Measurements from ENCODE around the gene HEPN1. TPM values are rescaled to one million over a fixed set of nuclear protein-coding genes. Genes with fewer than 3 reads are reported as not detected.
A peak's percentile ranks its signal among the peaks of the same experiment; 100 is the strongest.

Gene HEPN1
- total and polyA plus RNA-seq, 10 of the 15 experiments (the other 5 are each of a cell fraction or from before 2014, with no cell fraction given), result not detected

DNA sequence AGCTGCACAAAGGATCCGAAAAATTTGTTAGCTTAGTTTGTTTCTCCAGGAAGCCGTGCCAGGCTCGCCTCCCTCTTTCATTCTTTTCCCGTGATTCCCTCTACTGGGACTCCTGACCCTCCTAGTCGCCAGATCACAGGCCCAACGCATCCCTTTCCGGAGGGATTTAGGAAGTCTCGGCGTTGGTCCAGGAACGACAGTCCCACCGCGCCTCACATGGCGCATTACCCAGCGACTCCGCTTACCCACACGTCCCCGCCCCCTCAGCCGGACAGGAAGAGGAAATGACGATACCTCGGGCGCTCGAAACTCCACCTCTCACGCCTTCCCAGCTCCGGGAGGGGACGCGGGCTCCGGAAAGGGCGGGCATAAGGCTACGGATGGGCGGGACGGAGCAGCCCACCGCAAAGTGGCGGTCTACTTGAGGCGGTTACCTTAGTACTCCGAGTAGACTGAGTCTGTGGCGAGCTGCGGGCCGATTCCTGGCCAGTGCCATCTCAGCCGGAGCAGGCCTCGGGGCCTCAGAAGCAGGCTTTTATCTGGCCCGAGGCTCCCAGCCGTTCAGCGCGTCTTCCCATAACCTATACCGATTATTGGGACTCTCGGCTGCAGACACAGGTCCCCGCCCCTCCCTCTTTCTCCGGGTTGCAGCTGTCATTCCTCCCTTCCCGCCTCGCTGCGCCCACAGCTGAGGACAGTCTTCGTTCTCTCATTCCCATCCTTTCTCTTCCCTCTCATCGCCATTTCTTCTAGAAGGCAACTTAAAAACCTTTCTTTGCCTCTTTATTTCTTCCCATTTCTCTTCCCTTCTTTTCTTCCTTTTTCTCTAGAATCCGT, 34.9 kb downstream of the HEPN1 start, which contains the start of gene CCDC15 (continued):
- TF ChIP-seq ELK1 (IDR thresholded peaks at IDR 0.05; ENCODE audit: low read depth, low read length) (0 out of 2 replicates have a peak, but pooled peaks have one; percentile 33), WRNIP1 (IDR thresholded peaks at IDR 0.05; ENCODE audit: borderline replicate concordance, low read depth, low read length) (no peak), POLR2AphosphoS2 (IDR thresholded peaks at IDR 0.05; ENCODE audit: low read depth, low read length) (peak; percentile 96), BCL11A (IDR thresholded peaks at IDR 0.05; ENCODE audit: low read depth, low read length) (no peak), PML (IDR thresholded peaks at IDR 0.05; ENCODE audit: low read length) (peak; percentile 97)
- TF ChIP-seq, protein P1, sequence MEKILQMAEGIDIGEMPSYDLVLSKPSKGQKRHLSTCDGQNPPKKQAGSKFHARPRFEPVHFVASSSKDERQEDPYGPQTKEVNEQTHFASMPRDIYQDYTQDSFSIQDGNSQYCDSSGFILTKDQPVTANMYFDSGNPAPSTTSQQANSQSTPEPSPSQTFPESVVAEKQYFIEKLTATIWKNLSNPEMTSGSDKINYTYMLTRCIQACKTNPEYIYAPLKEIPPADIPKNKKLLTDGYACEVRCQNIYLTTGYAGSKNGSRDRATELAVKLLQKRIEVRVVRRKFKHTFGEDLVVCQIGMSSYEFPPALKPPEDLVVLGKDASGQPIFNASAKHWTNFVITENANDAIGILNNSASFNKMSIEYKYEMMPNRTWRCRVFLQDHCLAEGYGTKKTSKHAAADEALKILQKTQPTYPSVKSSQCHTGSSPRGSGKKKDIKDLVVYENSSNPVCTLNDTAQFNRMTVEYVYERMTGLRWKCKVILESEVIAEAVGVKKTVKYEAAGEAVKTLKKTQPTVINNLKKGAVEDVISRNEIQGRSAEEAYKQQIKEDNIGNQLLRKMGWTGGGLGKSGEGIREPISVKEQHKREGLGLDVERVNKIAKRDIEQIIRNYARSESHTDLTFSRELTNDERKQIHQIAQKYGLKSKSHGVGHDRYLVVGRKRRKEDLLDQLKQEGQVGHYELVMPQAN (conservative IDR thresholded peaks at IDR 0.05), result peak; percentile 94

DNA sequence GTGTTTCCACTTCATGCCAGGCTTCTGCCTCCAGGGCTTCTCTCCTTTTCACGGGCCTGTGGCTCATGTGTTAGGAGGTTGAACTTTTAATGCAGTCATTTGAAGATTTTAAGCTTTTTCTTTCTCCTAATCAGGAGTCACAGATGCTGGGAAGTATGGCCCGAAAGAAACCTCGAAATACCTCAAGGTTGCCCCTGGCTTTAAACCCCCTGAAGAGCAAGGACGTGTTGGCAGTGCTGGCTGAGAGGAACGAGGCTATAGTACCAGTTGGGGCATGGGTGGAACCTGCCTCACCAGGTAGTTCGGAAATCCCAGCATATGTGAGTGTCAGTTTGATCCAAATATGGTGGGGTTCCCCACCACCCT, 35.5 kb downstream of the HEPN1 start:
- ATAC-seq (no peak), FAIRE-seq (no peak), DNase-seq (ENCODE audit: low read depth, low spot score) (no peak)
- in situ Hi-C loops (cut with MboI), result loop anchor here (10.0 to 25.0 kb wide), 2 partner anchors 190 to 933 kb away; partner anchors contain the start of gene HYLS1
- no peaks in the 10 kb centered on the region; the same call in 1 of the 2 replicates for H3K4me1 ChIP-seq (ENCODE audit: control insufficient read depth, insufficient read depth, low read length)
- H3K9me3 ChIP-seq (replicated peaks; ENCODE audit: control insufficient read depth, insufficient read depth, low read length), result no peaks in the 10 kb centered on the region
- TSS peak; percentile 80 for BruUV-seq (replicated peaks)
- 57% methylated on average over 6 of the region's 6 CpGs for WGBS (ENCODE audit: insufficient coverage, insufficient replicate concordance, low lambda C conversion rate, missing lambda C conversion rate)
- SMC1A ChIA-PET (ENCODE audit: uncharacterized antibody, unreplicated experiment), result interaction anchor here (1.3 to 1.8 kb wide), 6 partner anchors 15 to 193 kb away, joined by 3 to 9 read pairs (median 4); partner anchors contain the start of genes SLC37A2 and TMEM218
- H3K4me2 ChIP-seq (ENCODE audit: control insufficient read depth, insufficient read depth), result peak overlapping the region; percentile 77
- H2AFZ ChIP-seq (ENCODE audit: control insufficient read depth, low read depth, low read length), result peak overlapping the region; percentile 94
- no peaks in the 10 kb centered on the region for H3K79me2 ChIP-seq (ENCODE audit: control insufficient read depth, insufficient read depth, low read length)
- H3K9ac ChIP-seq (ENCODE audit: control insufficient read depth, insufficient read depth, low read length), result peak overlapping the region; percentile 64; the same call in 1 of the 2 replicates
- no peaks in the 10 kb centered on the region for H3K27me3 ChIP-seq (replicated peaks in 1 of 2; ENCODE audit: control insufficient read depth in 2 of 2, insufficient read depth in 2 of 2, low read length in 1 of 2)
- peak overlapping the region; percentile 79 for H3K4me3 ChIP-seq
- POLR2A ChIA-PET, result interaction anchor here (0.6 to 1.8 kb wide), 5 partner anchors 116 to 598 kb away, joined by 3 to 12 read pairs (median 6); partner anchors contain the start of gene TMEM218
- RAD21 ChIA-PET (ENCODE audit: unreplicated experiment), result interaction anchor here (1.1 to 1.8 kb wide), 5 partner anchors 116 to 157 kb away, joined by 3 to 8 read pairs (median 4); partner anchors contain the start of gene TMEM218
- CTCF ChIA-PET, result interaction anchor here (1.4 to 2.8 kb wide), 6 partner anchors 78 to 450 kb away, joined by 4 to 17 read pairs (median 6); no protein-coding TSS in a partner anchor
- intact Hi-C loops (cut with micrococcal nuclease; ENCODE audit: unreplicated experiment), result loop anchor here (2.0 kb wide), 1 partner anchor 118 kb away; no protein-coding TSS in a partner anchor
- no peaks in the 10 kb centered on the region for H4K20me1 ChIP-seq (ENCODE audit: control insufficient read depth, insufficient read depth)
- H3K36me3 ChIP-seq (ENCODE audit: control insufficient read depth in 2 of 2, insufficient read depth in 2 of 2, low read length in 1 of 2), result no peaks in the 10 kb centered on the region
- peak overlapping the region; percentile 42 for H3K27ac ChIP-seq (ENCODE audit: control insufficient read depth, insufficient read depth)
- TF ChIP-seq SIN3A (IDR thresholded peaks at IDR 0.05; ENCODE audit: low read depth, low read length) (no peak), MTA3 (IDR thresholded peaks at IDR 0.05; ENCODE audit: borderline replicate concordance, low read length) (no peak), BRCA1 (IDR thresholded peaks at IDR 0.05; ENCODE audit: low read depth, low read length) (no peak), ZBTB40 (IDR thresholded peaks at IDR 0.05; ENCODE audit: borderline replicate concordance) (no peak), ZNF217 (IDR thresholded peaks at IDR 0.05) (no peak)

All from GM12878 (cell line).